Neuronal stem cell (in vitro differentiated cells): ENCODE results near the gene SRI.
"Not testable (repeated sequence)": the region's sequence is repeated elsewhere in the genome, so short reads cannot be mapped to it uniquely, and the experiment has no call there.

ENCODE experiments used
- DNase-seq: peaks from one replicate; pipeline ENCODE4 v3.0.0-alpha.2; 2013; ENCODE audit warnings: low spot score
- H2AFZ ChIP-seq: one replicate; pipeline ENCODE4 v1.6.1; 2013; ENCODE audit warnings: mild to moderate bottlenecking, low read length, inconsistent platforms
- H2AK5ac ChIP-seq: 2 replicates; pipeline ENCODE4 v1.6.1; 2013; ENCODE audit warnings: low read depth, mild to moderate bottlenecking, inconsistent platforms, low read length, moderate library complexity, mixed read lengths
- H2BK120ac ChIP-seq: 2 replicates; pipeline ENCODE4 v1.6.1; 2013; ENCODE audit warnings: low read depth, mild to moderate bottlenecking, inconsistent platforms, low read length, moderate library complexity, mixed read lengths
- H2BK12ac ChIP-seq: one replicate; pipeline ENCODE4 v1.6.1; 2013; ENCODE audit warnings: low read length, inconsistent platforms
- H2BK15ac ChIP-seq: 2 replicates; pipeline ENCODE4 v1.6.1; 2013; ENCODE audit warnings: mild to moderate bottlenecking, low read length, inconsistent platforms, mixed read lengths
- H2BK5ac ChIP-seq: one replicate; pipeline ENCODE4 v1.6.1; 2013; ENCODE audit warnings: inconsistent platforms, mild to moderate bottlenecking, low read length, moderate library complexity
- H3K14ac ChIP-seq: one replicate; pipeline ENCODE4 v1.6.1; 2013; ENCODE audit warnings: low read length, inconsistent platforms
- H3K18ac ChIP-seq: 2 replicates; pipeline ENCODE4 v1.6.1; 2013; ENCODE audit warnings: low read length, inconsistent platforms
- H3K23ac ChIP-seq: 2 replicates; pipeline ENCODE4 v1.6.1; 2013; ENCODE audit warnings: low read depth, mild to moderate bottlenecking, mixed read lengths, low read length, inconsistent platforms; ENCODE audit not compliant: poor library complexity
- H3K27ac ChIP-seq: replicated peaks from 3 replicates; pipeline ENCODE4 v1.5.1; 2013; ENCODE audit warnings: low read length, inconsistent platforms
- H3K27me3 ChIP-seq, 3 experiments: 2 replicates each; pipeline ENCODE4 v1.6.1; 2013; ENCODE audit warnings: low read length in 3 of 3, mild to moderate bottlenecking in 2 of 3, inconsistent platforms in 1 of 3, low read depth in 1 of 3, mixed read lengths in 1 of 3, moderate library complexity in 1 of 3; ENCODE audit not compliant: control insufficient read depth in 3 of 3, insufficient read depth in 3 of 3
- H3K36me3 ChIP-seq, 2 donors: replicated peaks in 1 of 2; 2 replicates each; pipeline ENCODE4 v1.6.1; 2013; ENCODE audit warnings: low read length in 2 of 2; ENCODE audit not compliant: control insufficient read depth in 2 of 2, insufficient read depth in 2 of 2
- H3K4ac ChIP-seq: 2 replicates; pipeline ENCODE4 v1.6.1; 2013; ENCODE audit warnings: inconsistent platforms, mild to moderate bottlenecking, low read length, moderate library complexity
- H3K4me1 ChIP-seq, 2 donors: 1 replicate in 1 of 2; 2 replicates in 1 of 2; pipeline ENCODE4 v1.6.1; 2013; ENCODE audit warnings: low read length in 2 of 2, low read depth in 1 of 2; ENCODE audit not compliant: control insufficient read depth in 2 of 2, insufficient read depth in 1 of 2
- H3K4me2 ChIP-seq: one replicate; pipeline ENCODE4 v1.6.1; 2013; ENCODE audit warnings: mild to moderate bottlenecking, low read length, inconsistent platforms; ENCODE audit not compliant: insufficient read depth, poor library complexity, severe bottlenecking
- H3K4me3 ChIP-seq, 2 donors: 2 replicates each; pipeline ENCODE4 v1.5.1; 2013; ENCODE audit warnings: low read length in 2 of 2, mild to moderate bottlenecking in 2 of 2, inconsistent platforms in 1 of 2, moderate library complexity in 1 of 2
- H3K79me1 ChIP-seq: one replicate; pipeline ENCODE4 v1.6.1; 2013; ENCODE audit warnings: low read depth, mild to moderate bottlenecking, inconsistent platforms, low read length, moderate library complexity
- H3K9ac ChIP-seq: one replicate; pipeline ENCODE4 v1.6.1; 2013; ENCODE audit warnings: mild to moderate bottlenecking, low read depth, low read length, inconsistent platforms; ENCODE audit not compliant: poor library complexity
- H3K9me3 ChIP-seq, 2 donors: replicated peaks in 1 of 2; 2 replicates each; pipeline versions ENCODE3 to v1.6.1; 2013; ENCODE audit warnings: low read length in 2 of 2, mild to moderate bottlenecking in 2 of 2, inconsistent platforms in 1 of 2, low read depth in 1 of 2, mixed read lengths in 1 of 2, moderate library complexity in 1 of 2; ENCODE audit not compliant: control insufficient read depth in 2 of 2, insufficient read depth in 1 of 2
- H4K8ac ChIP-seq: one replicate; pipeline ENCODE4 v1.6.1; 2013; ENCODE audit warnings: low read depth, mild to moderate bottlenecking, inconsistent platforms, low read length, moderate library complexity
- H4K91ac ChIP-seq: one replicate; pipeline ENCODE4 v1.6.1; 2013; ENCODE audit warnings: low read length, low read depth, mild to moderate bottlenecking, inconsistent platforms; ENCODE audit not compliant: poor library complexity
- WGBS, 2 donors: extraction: QIAGEN DNeasy Blood & Tissue Kit; methylation state at CpG; one replicate each; pipeline ENCODE4 v1.1.7; 2013; ENCODE audit warnings: missing lambda C conversion rate in 2 of 2, mixed read lengths in 1 of 2; ENCODE audit not compliant: insufficient read length in 2 of 2, insufficient replicate concordance in 1 of 2; ENCODE audit errors: extremely low coverage in 2 of 2; 5-methylcytosine and 5-hydroxymethylcytosine counted together

SRI gene

GRCh38 chr7:88259656-88260380, 40.0 kb upstream of the SRI start:
- Histone ChIP-seq H3K4me3 (no peak overlapping the region), H2BK120ac (no peak overlapping the region), H3K4me1 (no peaks in the 10 kb centered on the region), H2BK15ac (no peak overlapping the region), H3K4me2 (no peak overlapping the region), H3K9ac (no peak overlapping the region), H3K4ac (no peak overlapping the region), H3K79me1 (no peaks in the 10 kb centered on the region), H2AK5ac (no peak overlapping the region), H3K27ac (no peak overlapping the region), H3K36me3 (no peaks in the 10 kb centered on the region), H3K9me3 (no peaks in the 10 kb centered on the region), H3K14ac (no peak overlapping the region), H2BK12ac (no peak overlapping the region), H3K27me3 (no peaks in the 10 kb centered on the region), H4K8ac (no peak overlapping the region), H2BK5ac (no peak overlapping the region), H3K18ac (no peak overlapping the region), H3K23ac (no peak overlapping the region), H2AFZ (no peak overlapping the region), H4K91ac (no peak overlapping the region)
- 100% methylated on average over 1 of the region's 2 CpGs; no CpG with 5 or more reads in 1 of the 2 donors for WGBS, 2 donors
- no peak for DNase-seq

GRCh38 chr7:88258296-88258695, 38.5 kb upstream of the SRI start:
- not testable (repeated sequence) for DNase-seq, H4K8ac ChIP-seq, H3K18ac ChIP-seq, H3K4me1 ChIP-seq, H2AFZ ChIP-seq, H2BK120ac ChIP-seq, H3K9ac ChIP-seq, H3K79me1 ChIP-seq, H3K23ac ChIP-seq, H2BK12ac ChIP-seq, H3K36me3 ChIP-seq, H3K4me2 ChIP-seq, H3K27ac ChIP-seq, H2BK15ac ChIP-seq, H3K9me3 ChIP-seq, H4K91ac ChIP-seq, H3K4me3 ChIP-seq, H3K27me3 ChIP-seq, H2AK5ac ChIP-seq, H3K14ac ChIP-seq, H2BK5ac ChIP-seq, H3K4ac ChIP-seq
- WGBS, 2 donors, result no CpG with 5 or more reads among the region's 1 CpG

- H2BK5ac ChIP-seq, result no peak overlapping the region
- no peak overlapping the region for H4K91ac ChIP-seq
These were observed 37.1 kb upstream of the SRI start for GRCh38 chr7:88256906-88257305.

DNA sequence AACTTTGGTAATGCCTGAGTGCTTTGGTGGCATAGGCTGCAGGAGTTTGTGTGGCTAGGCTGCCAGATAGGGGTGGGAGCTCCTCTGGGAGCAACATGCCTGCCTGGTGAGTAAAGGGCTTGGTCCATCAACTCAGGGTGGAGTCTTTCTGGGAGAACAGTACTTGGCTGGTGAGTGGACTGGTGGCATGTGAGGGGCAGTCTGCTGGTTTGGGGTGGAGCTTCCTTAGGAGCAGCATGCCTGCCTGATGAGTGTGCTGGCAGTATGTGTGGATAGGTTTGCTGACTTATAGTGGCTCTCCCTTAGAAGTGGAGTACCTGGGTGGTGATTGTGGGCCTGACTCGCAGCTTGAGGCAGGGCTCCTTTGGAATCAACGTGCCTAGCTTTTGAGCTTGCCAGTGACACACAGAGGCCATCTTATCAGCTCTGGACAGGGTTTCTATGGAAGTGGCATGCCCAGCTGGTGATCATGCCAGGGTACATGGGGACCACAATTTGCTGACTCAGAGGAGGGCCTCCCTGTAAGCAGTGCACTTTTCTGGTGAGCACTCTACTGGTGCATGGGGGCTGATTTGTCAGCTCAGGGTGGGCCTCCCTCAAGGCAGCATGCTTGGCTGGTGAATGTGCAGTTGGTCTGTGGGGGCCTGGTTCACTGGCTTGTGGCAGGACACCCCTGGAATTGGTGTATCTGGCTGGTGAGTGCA, 35.0 kb upstream of the SRI start:
- H3K79me1 ChIP-seq, result no peaks in the 10 kb centered on the region
- no peak overlapping the region for H3K23ac ChIP-seq
- no peak overlapping the region for H2AFZ ChIP-seq
- no peak overlapping the region for H2AK5ac ChIP-seq
- H4K91ac ChIP-seq, result no peak overlapping the region
- peak overlapping the region; percentile 76 for H3K4ac ChIP-seq
- H2BK5ac ChIP-seq, result no peak overlapping the region
- no peak overlapping the region for H3K14ac ChIP-seq
- no peak overlapping the region for H3K4me2 ChIP-seq
- H3K9me3 ChIP-seq, result peaks cover 2 to 3% of the 10 kb centered on the region in 2 donors
- no peak overlapping the region for H3K27ac ChIP-seq
- no peaks in the 10 kb centered on the region for H3K4me1 ChIP-seq
- no peaks in the 10 kb centered on the region for H3K36me3 ChIP-seq
- H2BK12ac ChIP-seq, result no peak overlapping the region
- H2BK15ac ChIP-seq, result no peak overlapping the region
- H4K8ac ChIP-seq, result no peak overlapping the region
- H3K27me3 ChIP-seq, result no peaks in the 10 kb centered on the region
- H3K9ac ChIP-seq, result no peak overlapping the region
- peak overlapping the region in 1 of 2 donors; percentile 27 for H3K4me3 ChIP-seq
- no CpG with 5 or more reads among the region's 2 CpGs for WGBS, 2 donors
- no peak for DNase-seq
- H3K18ac ChIP-seq, result peak overlapping the region; percentile 17
- no peak overlapping the region for H2BK120ac ChIP-seq

More at GRCh38 chr7:88256906-88257305, 37.1 kb upstream of the SRI start:
- no peak overlapping the region for H2BK15ac ChIP-seq
- H3K23ac ChIP-seq, result no peak overlapping the region
- DNase-seq, result no peak
- no peak overlapping the region for H3K4me2 ChIP-seq
- H3K27me3 ChIP-seq, result no peaks in the 10 kb centered on the region
- H3K4me1 ChIP-seq, result no peaks in the 10 kb centered on the region
- H3K4ac ChIP-seq, result no peak overlapping the region
- no peak overlapping the region for H3K18ac ChIP-seq
- peaks cover 2 to 3% of the 10 kb centered on the region in 2 donors for H3K9me3 ChIP-seq
- no peaks in the 10 kb centered on the region for H3K36me3 ChIP-seq
- H3K27ac ChIP-seq, result no peak overlapping the region
- no peak overlapping the region for H3K9ac ChIP-seq
- H3K4me3 ChIP-seq, result no peak overlapping the region
- no peak overlapping the region for H2BK12ac ChIP-seq
- H2AK5ac ChIP-seq, result no peak overlapping the region
- H4K8ac ChIP-seq, result no peak overlapping the region
- H3K79me1 ChIP-seq, result no peaks in the 10 kb centered on the region
- no peak overlapping the region for H2BK120ac ChIP-seq
- no peak overlapping the region for H2AFZ ChIP-seq
- no peak overlapping the region for H3K14ac ChIP-seq
